ENCODE measurements around the gene RASA1.
A peak's percentile ranks its signal among the peaks of the same experiment; 100 is the strongest.

Gene RASA1

GRCh38 chr5:87400305-87400899 is 132.7 kb downstream of the RASA1 start:
- no peak for DNase-seq

GRCh38 chr5:87401626-87402025 is 133.9 kb downstream of the RASA1 start:
- no peak for DNase-seq

DNA sequence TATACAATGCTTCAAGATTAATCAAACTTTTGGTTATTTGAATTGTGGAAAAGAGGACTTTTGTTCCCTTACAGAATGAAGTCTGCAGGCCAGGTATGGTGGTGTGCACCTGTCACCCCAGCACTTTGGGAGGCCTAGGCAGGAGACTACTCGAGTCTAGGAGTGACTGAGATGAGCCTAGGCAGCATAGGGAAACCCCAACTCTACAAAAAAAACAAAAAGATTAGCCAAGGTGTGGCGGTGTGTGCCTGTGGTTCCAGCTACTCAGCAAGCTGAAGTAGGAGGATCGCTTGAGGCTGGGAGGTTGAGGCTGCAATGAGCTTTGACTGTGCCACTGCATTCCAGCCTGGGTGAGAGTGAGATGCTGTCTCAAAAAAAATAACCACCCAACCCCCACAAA is 135.7 kb downstream of the RASA1 start:
- no peak for DNase-seq

GRCh38 chr5:87403899-87404298 is 136.2 kb downstream of the RASA1 start:
- no peak for DNase-seq

- no peak for DNase-seq
These were observed 136.7 kb downstream of the RASA1 start for GRCh38 chr5:87404359-87404758.

DNA sequence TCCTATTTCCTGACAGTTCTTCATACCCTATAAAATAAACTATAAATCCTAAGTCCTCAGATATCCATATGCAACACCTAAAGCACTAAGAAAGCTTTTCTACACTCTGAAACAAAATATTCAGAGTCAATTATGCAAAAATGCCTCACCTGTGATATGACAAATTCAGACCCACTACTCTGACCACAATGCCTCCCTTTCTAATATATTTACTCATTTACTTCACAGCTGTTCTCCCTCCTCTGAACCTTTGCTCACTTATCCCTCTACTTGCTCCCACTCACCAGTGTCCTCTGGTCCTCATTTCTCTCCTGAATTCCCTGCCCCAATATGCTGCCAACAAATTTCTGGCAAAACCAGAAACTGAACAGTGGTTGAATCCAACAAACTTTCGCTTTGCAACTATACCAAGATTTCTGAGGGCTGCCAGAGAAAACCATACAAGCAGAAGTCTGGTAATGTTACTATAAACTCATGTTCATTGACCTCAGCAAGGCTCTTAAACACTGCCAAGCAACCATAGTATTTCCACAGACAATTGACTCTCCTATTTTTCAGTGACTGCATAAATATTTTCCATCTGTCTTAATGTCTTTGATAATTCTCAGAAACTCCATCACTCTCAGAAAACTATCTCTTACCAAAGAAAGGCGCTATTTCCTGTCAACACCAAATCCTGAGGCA is 137.9 kb downstream of the RASA1 start:
- no peak for DNase-seq

DNA sequence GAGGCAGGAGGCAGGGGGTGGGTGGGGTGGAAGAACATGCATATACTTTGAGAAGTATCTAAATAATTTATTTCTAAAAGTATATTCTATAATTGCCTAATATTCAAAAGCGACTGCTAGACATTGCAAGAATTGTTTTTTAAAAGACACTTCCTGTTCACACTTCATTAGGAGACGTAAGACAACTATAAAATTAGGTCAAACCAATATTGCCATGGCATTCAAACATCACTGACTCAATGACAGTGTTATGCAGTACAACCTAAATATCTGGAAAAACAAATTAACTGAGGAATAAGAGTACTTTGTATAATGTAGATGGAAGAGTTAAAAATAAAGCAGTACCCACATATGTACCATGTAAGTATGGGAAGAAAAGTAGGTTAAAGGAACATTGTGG is 140.5 kb downstream of the RASA1 start:
- no peak for DNase-seq

DNA sequence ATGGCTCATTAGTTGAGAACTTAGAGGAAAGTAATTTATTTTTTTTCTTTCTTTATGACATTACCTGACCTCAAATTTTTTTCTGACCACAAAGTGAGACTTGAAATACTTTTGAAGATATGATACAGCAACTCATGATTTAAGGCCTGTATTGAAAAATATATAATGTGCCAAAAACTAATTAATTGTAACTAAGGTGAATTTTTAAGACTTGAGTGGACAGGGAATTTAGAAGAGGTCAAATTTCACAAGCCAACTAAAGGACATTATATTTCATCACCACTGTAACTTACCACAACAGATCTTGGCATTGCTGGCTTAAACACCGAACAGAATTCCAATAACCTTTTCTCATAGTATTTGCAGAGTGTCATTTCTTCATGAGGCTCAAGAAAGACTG is 143.2 kb downstream of the RASA1 start:
- no peak for DNase-seq

- no peak for DNase-seq
These were observed 143.9 kb downstream of the RASA1 start for GRCh38 chr5:87411586-87411972.

DNA sequence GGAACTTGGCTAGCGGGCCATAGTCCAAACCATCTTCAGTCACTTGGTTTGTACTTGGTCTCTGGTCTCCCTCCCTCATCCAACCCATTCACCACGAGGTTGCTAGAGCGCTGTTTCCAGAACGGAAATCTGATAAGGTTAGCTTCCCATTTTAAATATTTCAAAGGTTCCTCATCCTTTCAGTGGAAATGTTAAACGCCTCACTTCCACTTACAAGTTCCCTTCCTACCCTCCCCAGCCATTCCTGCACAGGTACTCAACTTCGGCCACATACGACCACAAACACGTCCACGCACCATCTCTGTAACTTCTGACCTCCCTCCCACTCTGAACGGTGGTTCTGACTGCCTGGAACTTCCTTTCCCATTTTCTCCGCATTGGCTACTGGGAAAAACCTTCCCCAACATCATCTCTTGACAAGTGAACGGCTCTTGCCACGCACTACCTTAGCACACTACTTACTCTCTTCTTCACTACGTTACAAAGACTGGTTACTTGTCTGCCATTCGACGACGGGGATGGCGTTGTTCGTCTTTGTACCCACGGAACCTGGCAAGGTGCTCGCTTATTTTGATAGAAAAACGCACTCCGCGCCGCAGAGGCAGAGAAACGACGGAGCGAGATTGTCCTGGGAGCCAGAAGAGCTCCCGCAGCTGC is 144.4 kb downstream of the RASA1 start:
- DNase-seq = peak in 27 of 58 donors; percentile 5 to 70 (median 46)

GRCh38 chr5:87412630-87413342 is 145.1 kb downstream of the RASA1 start, which contains the start of gene CCNH:
Gene CCNH, minus strand, starts transcription at chr5:87412930. Its CDS starts 136 bp downstream, at chr5:87412794.
- peak; percentile 62 to 99 (median 96) for DNase-seq

- DNase-seq = no peak
These were observed 145.6 kb downstream of the RASA1 start for GRCh38 chr5:87413343-87413645.

DNA sequence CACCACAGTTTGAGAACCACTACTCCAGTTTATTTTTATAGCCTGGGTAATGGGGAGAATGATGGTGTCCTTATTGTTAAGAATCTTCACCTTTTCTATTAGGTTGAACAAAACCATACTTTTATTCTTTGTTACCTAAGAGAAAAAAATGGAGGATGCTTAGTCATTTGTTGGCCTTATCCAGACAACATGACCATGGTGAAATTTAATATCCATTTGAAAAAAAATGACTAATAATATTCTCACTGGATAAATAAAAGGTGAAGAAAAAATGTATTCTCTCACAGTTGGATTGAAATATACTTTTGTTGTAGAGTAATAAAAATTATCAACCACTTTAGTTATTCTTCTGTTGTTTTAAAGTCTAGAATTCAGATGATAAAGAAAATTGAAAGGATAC is 150.8 kb downstream of the RASA1 start:
- DNase-seq = no peak

- no peak for DNase-seq
These were observed 153.6 kb downstream of the RASA1 start for GRCh38 chr5:87421307-87421706.

GRCh38 chr5:87423755-87424154 is 156.1 kb downstream of the RASA1 start:
- DNase-seq = no peak

GRCh38 chr5:87430863-87431457 is 163.3 kb downstream of the RASA1 start:
- DNase-seq = no peak

DNA sequence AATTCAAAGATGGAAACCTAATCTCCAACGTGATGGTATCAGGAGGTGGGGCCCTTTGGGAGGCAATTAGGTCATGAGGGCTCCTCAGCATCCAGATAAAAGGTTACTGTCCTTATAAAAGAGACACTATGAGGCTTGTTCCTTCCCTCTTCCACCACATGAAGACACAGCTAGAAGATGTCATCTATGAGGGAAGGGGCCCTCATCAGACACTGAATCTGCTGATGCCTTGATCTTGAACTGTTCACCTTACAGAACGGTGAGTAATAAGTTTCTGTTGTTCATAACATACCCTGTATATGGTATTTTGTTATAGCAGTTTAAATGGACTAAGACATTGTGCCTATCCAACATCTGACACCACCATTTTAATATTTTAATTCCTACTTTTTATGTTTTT is 164.8 kb downstream of the RASA1 start:
- DNase-seq = no peak

DNA sequence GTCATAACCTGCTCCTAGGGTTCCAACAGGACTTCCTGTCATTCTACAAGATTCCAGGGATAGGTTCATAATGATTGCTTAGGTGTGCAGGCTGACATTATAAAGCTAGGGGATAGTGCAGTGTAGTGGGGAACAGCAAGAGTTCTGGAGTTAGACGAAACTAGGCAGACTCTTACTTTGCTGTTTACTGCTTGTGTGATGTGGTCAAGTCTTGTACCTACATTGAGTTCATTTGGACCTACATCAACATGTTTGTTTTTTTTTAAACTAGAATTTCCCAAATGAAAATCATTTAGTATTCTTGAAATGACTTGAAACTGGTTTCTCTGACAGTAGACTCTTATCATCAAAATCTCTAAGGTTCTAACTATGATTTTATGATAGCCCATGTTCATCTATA is 166.3 kb downstream of the RASA1 start:
- no peak for DNase-seq

DNA sequence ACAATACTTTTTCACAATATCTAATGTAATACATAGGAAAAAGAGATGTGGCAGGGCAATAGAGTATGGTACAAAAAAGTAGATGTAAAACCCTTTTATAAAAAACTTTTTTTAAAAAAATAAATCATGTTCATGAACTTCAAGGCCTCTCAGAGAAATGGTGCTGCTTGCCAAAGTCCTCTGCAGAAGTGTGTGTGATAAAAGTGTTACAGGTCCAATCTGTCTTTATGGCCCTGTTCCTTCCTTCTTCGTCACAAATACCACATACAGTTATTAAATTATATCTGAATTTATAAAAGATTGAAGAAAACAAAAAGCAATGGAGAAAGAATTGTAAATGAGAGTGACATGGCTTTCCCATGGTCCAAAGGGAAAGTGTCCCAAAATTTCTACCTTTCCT is 166.8 kb downstream of the RASA1 start:
- no peak for DNase-seq

DNA sequence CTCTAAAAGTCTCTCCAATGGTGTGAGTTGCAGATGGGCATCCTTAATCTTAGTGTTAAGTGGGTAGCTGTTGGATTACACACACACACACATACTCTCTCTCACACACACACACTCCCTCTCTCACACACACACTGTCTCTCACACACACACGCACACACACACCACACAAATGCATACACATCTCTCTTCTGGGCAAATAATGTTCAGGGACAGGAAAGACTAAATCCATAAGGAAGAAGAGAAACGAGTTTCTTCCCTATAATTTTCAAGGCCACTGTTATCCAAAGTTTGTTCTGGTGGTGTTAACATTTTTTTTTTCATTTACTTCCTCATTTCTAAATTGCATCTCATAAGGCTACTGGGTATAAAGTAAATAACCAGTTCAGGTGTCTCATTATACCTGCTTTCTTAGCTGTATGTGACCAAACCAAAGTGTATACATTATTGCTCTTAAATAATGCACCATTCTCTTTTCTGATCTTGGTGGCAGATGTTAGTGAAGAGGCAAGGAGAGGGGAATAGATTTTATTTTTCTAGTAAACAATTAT is 167.5 kb downstream of the RASA1 start:
- DNase-seq = no peak

- no peak for DNase-seq
These were observed 170.0 kb downstream of the RASA1 start for GRCh38 chr5:87437724-87438123.

GRCh38 chr5:87438231-87438630 is 170.5 kb downstream of the RASA1 start:
- DNase-seq = no peak
